Ovary (tissue), 3 donors: Measurements from ENCODE around the gene PKP2.

ENCODE experiments used
- CTCF ChIP-seq, 3 donors: fragments of 450-650 bp in 2 of 3; fragments of 200-600 bp in 1 of 3; IDR thresholded peaks; one replicate each; pipeline versions ENCODE4 v1.5.1 to v1.8.0; 2016 to 2022; ENCODE audit warnings: antibody characterized with exemption in 3 of 3, mild to moderate bottlenecking in 1 of 3
- POLR2A ChIP-seq: fragments of 450-650 bp; IDR thresholded peaks from one replicate; pipeline ENCODE4 v1.6.1; 2017; ENCODE audit warnings: antibody characterized with exemption, mild to moderate bottlenecking, moderate library complexity
- donor health status: DM: no; HTN: no; CAD: no.

- TF ChIP-seq CTCF (IDR thresholded peaks at IDR 0.05) = no peak
- TF ChIP-seq POLR2A = no peak
These were observed 95.2 kb downstream of the PKP2 start for GRCh38 chr12:32801269-32801980.
